Measurements from ENCODE around the gene DGLUCY.

DNA sequence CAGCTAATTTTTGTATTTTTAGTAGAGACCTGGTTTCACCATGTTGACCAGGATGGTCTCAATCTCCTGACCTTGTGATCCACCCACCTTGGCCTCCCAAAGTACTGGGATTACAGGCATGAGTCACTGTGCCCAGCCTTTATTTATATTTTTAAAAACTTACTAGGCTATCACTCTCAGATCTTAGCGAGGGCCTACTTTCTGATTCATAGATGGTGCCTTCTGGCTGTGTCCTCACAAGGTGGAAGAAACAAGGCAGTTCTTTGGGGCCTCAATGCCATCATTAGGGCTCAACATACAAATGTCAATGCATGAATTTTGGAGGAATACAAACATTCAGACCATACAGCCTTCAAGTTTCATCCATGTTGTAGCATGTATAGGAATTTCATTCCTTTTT, 2.4 kb upstream of the DGLUCY start:
- TF ChIP-seq, protein P1, sequence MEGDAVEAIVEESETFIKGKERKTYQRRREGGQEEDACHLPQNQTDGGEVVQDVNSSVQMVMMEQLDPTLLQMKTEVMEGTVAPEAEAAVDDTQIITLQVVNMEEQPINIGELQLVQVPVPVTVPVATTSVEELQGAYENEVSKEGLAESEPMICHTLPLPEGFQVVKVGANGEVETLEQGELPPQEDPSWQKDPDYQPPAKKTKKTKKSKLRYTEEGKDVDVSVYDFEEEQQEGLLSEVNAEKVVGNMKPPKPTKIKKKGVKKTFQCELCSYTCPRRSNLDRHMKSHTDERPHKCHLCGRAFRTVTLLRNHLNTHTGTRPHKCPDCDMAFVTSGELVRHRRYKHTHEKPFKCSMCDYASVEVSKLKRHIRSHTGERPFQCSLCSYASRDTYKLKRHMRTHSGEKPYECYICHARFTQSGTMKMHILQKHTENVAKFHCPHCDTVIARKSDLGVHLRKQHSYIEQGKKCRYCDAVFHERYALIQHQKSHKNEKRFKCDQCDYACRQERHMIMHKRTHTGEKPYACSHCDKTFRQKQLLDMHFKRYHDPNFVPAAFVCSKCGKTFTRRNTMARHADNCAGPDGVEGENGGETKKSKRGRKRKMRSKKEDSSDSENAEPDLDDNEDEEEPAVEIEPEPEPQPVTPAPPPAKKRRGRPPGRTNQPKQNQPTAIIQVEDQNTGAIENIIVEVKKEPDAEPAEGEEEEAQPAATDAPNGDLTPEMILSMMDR (IDR thresholded peaks at IDR 0.05) = no peak
- no peak for TF ChIP-seq POLR2A (IDR thresholded peaks at IDR 0.05)
